Testis (tissue), 2 donors: ENCODE measurements around the gene AXIN1.

Source experiments
- POLR2A ChIP-seq: fragments of 450-650 bp; IDR thresholded peaks from one replicate; pipeline ENCODE4 v1.6.1; 2017; ENCODE audit warnings: antibody characterized with exemption, mild to moderate bottlenecking, moderate library complexity
- TF ChIP-seq, protein P1 (sequence below), 3 experiments: fragments of 450-650 bp in 2 of 3; fragments of 200-600 bp in 1 of 3; sonication (generic) in 1 of 3; IDR thresholded peaks; one replicate each; pipeline ENCODE4 v1.5.1; 2016 to 2019; ENCODE audit warnings: antibody characterized with exemption in 3 of 3, mild to moderate bottlenecking in 2 of 3, moderate library complexity in 1 of 3

- TF ChIP-seq POLR2A: no peak
- TF ChIP-seq, protein P1, sequence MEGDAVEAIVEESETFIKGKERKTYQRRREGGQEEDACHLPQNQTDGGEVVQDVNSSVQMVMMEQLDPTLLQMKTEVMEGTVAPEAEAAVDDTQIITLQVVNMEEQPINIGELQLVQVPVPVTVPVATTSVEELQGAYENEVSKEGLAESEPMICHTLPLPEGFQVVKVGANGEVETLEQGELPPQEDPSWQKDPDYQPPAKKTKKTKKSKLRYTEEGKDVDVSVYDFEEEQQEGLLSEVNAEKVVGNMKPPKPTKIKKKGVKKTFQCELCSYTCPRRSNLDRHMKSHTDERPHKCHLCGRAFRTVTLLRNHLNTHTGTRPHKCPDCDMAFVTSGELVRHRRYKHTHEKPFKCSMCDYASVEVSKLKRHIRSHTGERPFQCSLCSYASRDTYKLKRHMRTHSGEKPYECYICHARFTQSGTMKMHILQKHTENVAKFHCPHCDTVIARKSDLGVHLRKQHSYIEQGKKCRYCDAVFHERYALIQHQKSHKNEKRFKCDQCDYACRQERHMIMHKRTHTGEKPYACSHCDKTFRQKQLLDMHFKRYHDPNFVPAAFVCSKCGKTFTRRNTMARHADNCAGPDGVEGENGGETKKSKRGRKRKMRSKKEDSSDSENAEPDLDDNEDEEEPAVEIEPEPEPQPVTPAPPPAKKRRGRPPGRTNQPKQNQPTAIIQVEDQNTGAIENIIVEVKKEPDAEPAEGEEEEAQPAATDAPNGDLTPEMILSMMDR (IDR thresholded peaks at IDR 0.05): no peak
Observed at GRCh38 chr16:346587-346986, 5.9 kb downstream of the AXIN1 start.
